ENCODE data around the gene NME5.

DNA sequence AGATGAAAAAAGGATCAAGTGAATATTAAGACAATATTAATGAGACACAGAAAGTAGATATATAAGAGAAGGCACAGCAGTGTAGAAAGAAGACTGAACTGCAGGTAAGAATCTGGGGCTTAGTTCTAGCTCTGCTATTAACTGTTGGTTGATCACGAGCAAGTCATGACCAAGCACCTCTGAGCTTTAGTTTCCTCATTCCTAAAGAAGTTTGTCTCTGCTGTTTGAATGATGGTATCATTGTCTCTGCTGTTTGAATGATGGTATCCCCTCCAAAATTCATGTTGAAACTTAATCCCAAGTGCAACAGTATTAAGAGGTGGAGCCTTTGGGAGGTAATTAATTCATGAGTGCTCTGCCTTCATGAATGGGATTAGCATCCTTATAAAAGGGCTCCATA lies 2.5 kb upstream of the NME5 start:
- no peak for TF ChIP-seq POLR2A (IDR thresholded peaks at IDR 0.05; ENCODE audit: low read length)
- TF ChIP-seq GATA1 (IDR thresholded peaks at IDR 0.05; ENCODE audit: low read depth, low read length), result no peak

All from erythroblast (primary cell).